MG63 (cell line): ENCODE results near the gene ZNF28. TPM values are rescaled to one million over a fixed set of nuclear protein-coding genes. Genes with fewer than 3 reads are reported as not detected.
A peak's percentile ranks its signal among the peaks of the same experiment; 100 is the strongest.
"Not testable (repeated sequence)": the region's sequence is repeated elsewhere in the genome, so short reads cannot be mapped to it uniquely, and the experiment has no call there.

Source experiments
- DNase-seq: peaks from one replicate; pipeline ENCODE4 v3.0.0-alpha.2; 2020
- H3K27me3 ChIP-seq: fragments of 250-450 bp; sonication (Bioruptor Pico); 2 replicates; pipeline ENCODE4 v1.5.1; 2020; ENCODE audit warnings: mild to moderate bottlenecking, moderate library complexity
- H3K36me3 ChIP-seq: fragments of 250-450 bp; sonication (Bioruptor Pico); 2 replicates; pipeline ENCODE4 v1.5.1; 2020; ENCODE audit warnings: mild to moderate bottlenecking, moderate library complexity
- H3K4me3 ChIP-seq: fragments of 250-450 bp; sonication (Bioruptor Pico); 2 replicates; pipeline ENCODE4 v1.5.1; 2020; ENCODE audit warnings: mild to moderate bottlenecking, moderate library complexity
- H3K9me3 ChIP-seq: fragments of 250-450 bp; sonication (Bioruptor Pico); 2 replicates; pipeline ENCODE4 v1.5.1; 2020; ENCODE audit warnings: mild to moderate bottlenecking, moderate library complexity
- total RNA-seq: library from RNA; depleted of rRNA; stranded (reverse); fragments of >200 nt; shearing (Covaris generic); gene quantifications from 2 replicates; pipeline ENCODE4 v1.2.3, GENCODE V29; 2014; ENCODE audit warnings: low replicate concordance; rRNA removed

Gene ZNF28
- 7.8 and 14.1 TPM in 2 replicates for total RNA-seq

GRCh38 chr19:52821204-52821960, at the start of gene ZNF28:
Gene ZNF28 (minus strand): TSS chr19:52821633. CDS start chr19:52817958, 3,675 bp downstream.
- peak; percentile 76 for DNase-seq

GRCh38 chr19:52868031-52868430, 46.6 kb upstream of the ZNF28 start:
- not testable (repeated sequence) for H3K27me3 ChIP-seq, H3K9me3 ChIP-seq, H3K4me3 ChIP-seq, H3K36me3 ChIP-seq, DNase-seq

More at GRCh38 chr19:52821204-52821960, at the start of gene ZNF28:
- H3K4me3 ChIP-seq = peak within 1 kb of the TSS; percentile 57
- H3K27me3 ChIP-seq, H3K9me3 ChIP-seq, H3K36me3 ChIP-seq: not testable (repeated sequence)

GRCh38 chr19:52857378-52858191, 36.2 kb upstream of the ZNF28 start, which contains the start of gene ZNF468:
Gene ZNF468 (minus strand): TSS chr19:52857619. CDS start chr19:52854272, 3,347 bp downstream.
- H3K36me3 ChIP-seq, H3K9me3 ChIP-seq, H3K27me3 ChIP-seq: not testable (repeated sequence)
- DNase-seq = peak; percentile 79
- peak within 1 kb of the TSS; percentile 84 for H3K4me3 ChIP-seq

- not testable (repeated sequence) for H3K27me3 ChIP-seq, H3K9me3 ChIP-seq
- Histone ChIP-seq H3K4me3 (peak overlapping the region; percentile 84), H3K36me3 (peaks cover 14% of the 10 kb centered on the region)
- DNase-seq = peak; percentile 17
These were observed 35.3 kb upstream of the ZNF28 start for GRCh38 chr19:52856540-52857377.

- not testable (repeated sequence) for DNase-seq
- peaks cover 68% of the 10 kb centered on the region for H3K36me3 ChIP-seq
These were observed 25.9 kb upstream of the ZNF28 start for GRCh38 chr19:52847352-52847751.

DNA sequence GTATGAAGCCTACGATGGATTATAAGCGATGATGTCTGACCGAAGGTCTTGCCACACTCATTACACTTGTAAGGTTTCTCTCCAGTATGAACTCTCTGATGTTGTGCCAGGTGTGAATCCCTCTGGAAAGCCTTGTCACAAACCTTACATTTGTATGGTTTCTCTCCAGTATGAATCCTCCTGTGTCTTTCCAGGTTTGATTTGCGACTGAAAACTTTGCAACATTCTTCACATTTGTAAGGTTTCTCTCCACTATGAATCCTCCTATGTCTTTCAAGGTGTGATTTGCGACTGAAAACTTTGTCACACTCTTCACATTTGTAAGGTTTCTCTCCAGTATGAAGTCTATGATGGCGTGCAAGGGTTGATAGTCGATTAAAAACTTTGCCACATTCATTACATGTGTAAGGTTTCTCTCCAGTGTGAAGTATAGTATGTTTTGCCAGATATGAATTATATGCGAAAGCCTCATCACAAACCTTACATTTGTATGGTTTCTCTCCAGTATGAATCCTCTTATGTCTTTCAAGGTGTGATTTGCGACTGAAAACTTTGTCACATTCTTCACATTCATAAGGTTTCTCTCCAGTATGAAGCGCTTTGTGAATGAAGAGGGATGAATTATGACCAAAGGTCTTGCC, 19.5 kb upstream of the ZNF28 start:
- not testable (repeated sequence) for DNase-seq, H3K4me3 ChIP-seq, H3K27me3 ChIP-seq
- H3K9me3 ChIP-seq = peaks cover 56% of the 10 kb centered on the region
- peaks cover 75% of the 10 kb centered on the region for H3K36me3 ChIP-seq

More at GRCh38 chr19:52847352-52847751, 25.9 kb upstream of the ZNF28 start:
- H3K27me3 ChIP-seq, H3K4me3 ChIP-seq: not testable (repeated sequence)
- peaks cover 18% of the 10 kb centered on the region for H3K9me3 ChIP-seq

- not testable (repeated sequence) for H3K27me3 ChIP-seq, H3K4me3 ChIP-seq, DNase-seq
- peaks cover 16% of the 10 kb centered on the region for H3K9me3 ChIP-seq
- peaks cover 17% of the 10 kb centered on the region for H3K36me3 ChIP-seq
These were observed 12.9 kb upstream of the ZNF28 start for GRCh38 chr19:52834289-52834688.

GRCh38 chr19:52833541-52833940, 12.1 kb upstream of the ZNF28 start:
- H3K4me3 ChIP-seq, H3K36me3 ChIP-seq, H3K27me3 ChIP-seq, DNase-seq: not testable (repeated sequence)
- peaks cover 11% of the 10 kb centered on the region for H3K9me3 ChIP-seq

DNA sequence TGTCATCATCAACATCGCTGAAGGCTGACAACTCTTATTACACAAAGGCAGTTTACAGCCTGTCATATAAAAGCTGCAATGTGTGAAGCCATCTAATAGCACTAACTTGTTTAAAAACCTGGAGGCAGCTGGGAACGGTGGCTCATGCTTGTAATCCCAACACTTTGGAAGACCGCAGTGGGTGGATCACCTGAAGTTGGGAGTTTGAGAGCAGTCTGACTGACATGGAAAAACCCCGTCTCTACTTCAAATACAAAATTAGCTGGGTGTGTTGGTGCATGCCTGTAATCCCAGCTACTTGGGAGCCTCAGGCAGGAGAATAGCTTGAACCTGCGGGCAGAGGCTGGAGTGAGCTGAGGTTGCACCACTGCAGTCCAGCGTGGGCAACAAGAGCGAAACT, 8.4 kb upstream of the ZNF28 start:
- H3K36me3 ChIP-seq, DNase-seq, H3K27me3 ChIP-seq, H3K4me3 ChIP-seq, H3K9me3 ChIP-seq: not testable (repeated sequence)

DNA sequence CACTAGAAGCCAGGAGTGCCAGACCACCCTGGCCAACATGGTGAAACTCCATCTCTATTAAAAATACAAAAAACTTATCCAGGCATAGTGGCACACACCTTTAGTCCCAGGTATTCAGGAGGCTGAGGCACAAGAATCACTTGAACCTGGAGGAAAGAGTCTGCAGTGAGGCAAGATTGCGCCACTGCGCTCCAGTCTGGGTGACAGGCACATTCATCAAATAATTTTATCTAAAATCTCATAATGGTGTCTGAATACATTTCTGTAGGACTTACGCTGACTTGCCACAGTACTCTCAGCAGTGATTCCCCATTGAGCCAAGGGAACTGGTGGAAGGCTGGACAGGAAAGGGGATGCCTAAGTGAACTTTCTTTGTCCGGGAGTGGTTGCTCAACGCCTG, 4.3 kb upstream of the ZNF28 start:
- no peak for DNase-seq
- H3K36me3 ChIP-seq = no peaks in the 10 kb centered on the region

GRCh38 chr19:52823676-52824075, 2.2 kb upstream of the ZNF28 start:
- no peak for DNase-seq
- Histone ChIP-seq H3K4me3 (no peak overlapping the region), H3K27me3 (no peaks in the 10 kb centered on the region), H3K9me3 (peaks cover 8% of the 10 kb centered on the region; the same call in 1 of the 2 replicates), H3K36me3 (no peaks in the 10 kb centered on the region)

More for the DNA sequence above, 4.3 kb upstream of the ZNF28 start:
- Histone ChIP-seq H3K9me3 (peaks cover 8% of the 10 kb centered on the region; the same call in 1 of the 2 replicates), H3K4me3 (no peak overlapping the region), H3K27me3 (no peaks in the 10 kb centered on the region)

- peak; percentile 23 for DNase-seq
- H3K27me3 ChIP-seq, H3K9me3 ChIP-seq, H3K36me3 ChIP-seq: not testable (repeated sequence)
- peak overlapping the region; percentile 57 for H3K4me3 ChIP-seq
These were observed 795 bp downstream of the ZNF28 start for GRCh38 chr19:52820472-52821203.

GRCh38 chr19:52809801-52810200, 11.6 kb downstream of the ZNF28 start:
- Histone ChIP-seq H3K36me3 (peaks cover 7% of the 10 kb centered on the region), H3K9me3 (no peaks in the 10 kb centered on the region; the same call in 1 of the 2 replicates)
- no peak for DNase-seq

GRCh38 chr19:52799950-52800640, 21.3 kb downstream of the ZNF28 start:
- not testable (repeated sequence) for H3K27me3 ChIP-seq, H3K4me3 ChIP-seq, DNase-seq
- Histone ChIP-seq H3K36me3 (peaks cover 37% of the 10 kb centered on the region), H3K9me3 (peaks cover 34% of the 10 kb centered on the region)

More at GRCh38 chr19:52809801-52810200, 11.6 kb downstream of the ZNF28 start:
- Histone ChIP-seq H3K27me3 (no peaks in the 10 kb centered on the region), H3K4me3 (no peak overlapping the region)

GRCh38 chr19:52789440-52789839, 32.0 kb downstream of the ZNF28 start:
- Histone ChIP-seq H3K9me3 (no peaks in the 10 kb centered on the region; the same call in 1 of the 2 replicates), H3K4me3 (no peak overlapping the region), H3K27me3 (no peaks in the 10 kb centered on the region), H3K36me3 (no peaks in the 10 kb centered on the region)
- no peak for DNase-seq
